ENCODE measurements around the gene PYDC1. TPM values are rescaled to one million over a fixed set of nuclear protein-coding genes. Genes with fewer than 3 reads are reported as not detected.
"Not testable (repeated sequence)": the region's sequence is repeated elsewhere in the genome, so short reads cannot be mapped to it uniquely, and the experiment has no call there.

Gene PYDC1
- total RNA-seq, 1 donor from 2014 or later = not detected

- Mint-ChIP-seq H3K4me1 (ENCODE audit: unreplicated experiment) (no peaks in the 10 kb centered on the region), H3K9me3 (ENCODE audit: unreplicated experiment) (no peaks in the 10 kb centered on the region), H3K27ac (ENCODE audit: unreplicated experiment) (no peak overlapping the region), H3K27me3 (ENCODE audit: unreplicated experiment) (peaks cover 36% of the 10 kb centered on the region), H3K36me3 (ENCODE audit: unreplicated experiment) (no peaks in the 10 kb centered on the region), H3K4me3 (ENCODE audit: unreplicated experiment) (no peak overlapping the region)
- no peak for TF ChIP-seq CTCF (IDR thresholded peaks at IDR 0.05)
- DNase-seq (ENCODE audit: extremely low spot score, unreplicated experiment) = no peak
These were observed 31.4 kb upstream of the PYDC1 start for GRCh38 chr16:31248344-31248743.

- H3K36me3 Mint-ChIP-seq (ENCODE audit: unreplicated experiment) = no peaks in the 10 kb centered on the region
- no peak for DNase-seq (ENCODE audit: extremely low spot score, unreplicated experiment)
- H3K4me3 Mint-ChIP-seq (ENCODE audit: unreplicated experiment) = no peak overlapping the region
- peaks cover 31% of the 10 kb centered on the region for H3K27me3 Mint-ChIP-seq (ENCODE audit: unreplicated experiment)
- no peaks in the 10 kb centered on the region for H3K4me1 Mint-ChIP-seq (ENCODE audit: unreplicated experiment)
- no peaks in the 10 kb centered on the region for H3K9me3 Mint-ChIP-seq (ENCODE audit: unreplicated experiment)
- no peak for TF ChIP-seq CTCF (IDR thresholded peaks at IDR 0.05)
- no peak overlapping the region for H3K27ac Mint-ChIP-seq (ENCODE audit: unreplicated experiment)
These were observed 29.4 kb upstream of the PYDC1 start for GRCh38 chr16:31246296-31246695.

GRCh38 chr16:31245598-31245997, 28.7 kb upstream of the PYDC1 start:
- DNase-seq (ENCODE audit: extremely low spot score, unreplicated experiment); H3K27ac Mint-ChIP-seq (ENCODE audit: unreplicated experiment); H3K9me3 Mint-ChIP-seq (ENCODE audit: unreplicated experiment); H3K36me3 Mint-ChIP-seq (ENCODE audit: unreplicated experiment); H3K4me3 Mint-ChIP-seq (ENCODE audit: unreplicated experiment); H3K4me1 Mint-ChIP-seq (ENCODE audit: unreplicated experiment): not testable (repeated sequence)
- peaks cover 33% of the 10 kb centered on the region for H3K27me3 Mint-ChIP-seq (ENCODE audit: unreplicated experiment)

- no peak for TF ChIP-seq CTCF (IDR thresholded peaks at IDR 0.05)
- no peak for DNase-seq (ENCODE audit: extremely low spot score, unreplicated experiment)
- H3K27me3 Mint-ChIP-seq (ENCODE audit: unreplicated experiment) = peaks cover 33% of the 10 kb centered on the region
- H3K4me3 Mint-ChIP-seq (ENCODE audit: unreplicated experiment) = no peak overlapping the region
- no peaks in the 10 kb centered on the region for H3K36me3 Mint-ChIP-seq (ENCODE audit: unreplicated experiment)
- no peak overlapping the region for H3K27ac Mint-ChIP-seq (ENCODE audit: unreplicated experiment)
- H3K4me1 Mint-ChIP-seq (ENCODE audit: unreplicated experiment) = no peaks in the 10 kb centered on the region
- H3K9me3 Mint-ChIP-seq (ENCODE audit: unreplicated experiment) = no peaks in the 10 kb centered on the region
These were observed 27.1 kb upstream of the PYDC1 start for GRCh38 chr16:31243734-31244670.

GRCh38 chr16:31242206-31242605, 25.3 kb upstream of the PYDC1 start:
- no peak for DNase-seq (ENCODE audit: extremely low spot score, unreplicated experiment)

More at GRCh38 chr16:31242206-31242605, 25.3 kb upstream of the PYDC1 start:
- Mint-ChIP-seq H3K27ac (ENCODE audit: unreplicated experiment) (no peak overlapping the region), H3K36me3 (ENCODE audit: unreplicated experiment) (no peaks in the 10 kb centered on the region), H3K4me3 (ENCODE audit: unreplicated experiment) (no peak overlapping the region), H3K27me3 (ENCODE audit: unreplicated experiment) (peaks cover 25% of the 10 kb centered on the region), H3K4me1 (ENCODE audit: unreplicated experiment) (no peaks in the 10 kb centered on the region), H3K9me3 (ENCODE audit: unreplicated experiment) (no peaks in the 10 kb centered on the region)
- no peak for TF ChIP-seq CTCF (IDR thresholded peaks at IDR 0.05)

Data from osteocyte (in vitro differentiated cells).